ENCODE results near the gene AOPEP. TPM values are rescaled to one million over a fixed set of nuclear protein-coding genes. Genes with fewer than 3 reads are reported as not detected.

The AOPEP gene
- total RNA-seq, 1 donor from 2014 or later: 22.1 TPM

DNA sequence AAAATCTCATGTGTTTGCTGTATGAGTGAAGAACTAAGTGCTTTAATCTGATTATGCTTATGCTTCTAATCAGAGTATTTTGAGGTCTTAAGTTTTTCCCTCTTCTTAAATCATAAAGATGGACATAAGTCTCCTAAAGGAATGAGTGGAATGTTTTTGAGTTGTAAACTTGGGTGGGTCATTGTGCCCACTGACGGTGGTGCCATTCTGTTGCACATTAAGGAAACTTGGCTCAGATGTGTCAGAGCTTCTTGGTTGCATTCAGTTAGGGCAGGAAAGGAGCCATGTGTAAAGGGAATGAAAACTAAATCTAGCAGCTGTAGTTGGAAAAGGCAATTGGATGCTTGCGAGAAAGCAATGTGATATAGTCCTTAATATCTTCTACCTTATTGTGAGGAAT lies 334.4 kb downstream of the AOPEP start:
- H3K27me3 Mint-ChIP-seq (ENCODE audit: unreplicated experiment): peaks cover 1% of the 10 kb centered on the region
- H3K36me3 Mint-ChIP-seq (ENCODE audit: low read depth, unreplicated experiment): peaks cover 12% of the 10 kb centered on the region
- no peak overlapping the region for H3K27ac Mint-ChIP-seq (ENCODE audit: unreplicated experiment)
- no peak for DNase-seq (ENCODE audit: low spot score)
- H3K9me3 Mint-ChIP-seq (ENCODE audit: unreplicated experiment): no peaks in the 10 kb centered on the region
- peaks cover 14% of the 10 kb centered on the region for H3K4me1 Mint-ChIP-seq (ENCODE audit: unreplicated experiment)
- TF ChIP-seq CTCF (IDR thresholded peaks at IDR 0.05; ENCODE audit: unreplicated experiment): no peak
- H3K4me3 Mint-ChIP-seq (ENCODE audit: unreplicated experiment): no peak overlapping the region

DNA sequence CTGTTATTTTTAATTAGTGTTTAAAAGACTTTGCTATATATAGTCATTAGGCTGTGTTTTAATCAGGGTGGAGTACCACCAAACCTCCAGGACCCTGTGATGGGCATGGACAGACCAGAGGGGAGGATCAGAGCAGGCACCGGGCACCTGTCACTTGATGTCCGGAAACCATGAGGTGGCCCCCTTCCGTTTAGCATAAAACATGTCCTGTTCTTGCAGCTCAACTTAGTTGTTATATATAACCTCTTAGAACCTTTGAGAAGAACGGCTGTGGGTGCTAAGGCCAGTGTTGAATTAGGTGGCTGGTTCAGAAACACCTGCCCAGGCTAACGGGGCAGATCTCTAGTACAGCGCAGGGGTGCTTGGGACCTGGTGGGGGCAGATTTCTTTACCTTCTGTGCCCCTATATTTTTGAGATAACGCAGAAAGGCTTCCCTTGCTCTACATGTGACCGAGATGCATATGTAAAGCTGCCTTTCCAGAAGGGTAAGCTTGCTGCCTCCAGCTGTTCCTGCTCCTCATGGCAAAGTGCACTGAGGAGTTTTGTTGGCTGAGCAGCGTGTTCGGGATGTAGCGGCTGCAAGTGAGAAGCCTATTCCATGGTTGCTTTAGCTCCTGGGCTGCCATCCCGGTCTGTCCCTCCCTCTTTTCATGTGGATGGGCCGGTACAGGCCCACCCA lies 335.6 kb downstream of the AOPEP start:
- H3K9me3 Mint-ChIP-seq (ENCODE audit: unreplicated experiment): no peaks in the 10 kb centered on the region
- H3K27me3 Mint-ChIP-seq (ENCODE audit: unreplicated experiment): peaks cover 1% of the 10 kb centered on the region
- H3K27ac Mint-ChIP-seq (ENCODE audit: unreplicated experiment): no peak overlapping the region
- peaks cover 12% of the 10 kb centered on the region for H3K36me3 Mint-ChIP-seq (ENCODE audit: low read depth, unreplicated experiment)
- TF ChIP-seq CTCF (IDR thresholded peaks at IDR 0.05; ENCODE audit: unreplicated experiment): no peak
- H3K4me3 Mint-ChIP-seq (ENCODE audit: unreplicated experiment): no peak overlapping the region
- DNase-seq (ENCODE audit: low spot score): no peak
- H3K4me1 Mint-ChIP-seq (ENCODE audit: unreplicated experiment): peaks cover 9% of the 10 kb centered on the region

DNA sequence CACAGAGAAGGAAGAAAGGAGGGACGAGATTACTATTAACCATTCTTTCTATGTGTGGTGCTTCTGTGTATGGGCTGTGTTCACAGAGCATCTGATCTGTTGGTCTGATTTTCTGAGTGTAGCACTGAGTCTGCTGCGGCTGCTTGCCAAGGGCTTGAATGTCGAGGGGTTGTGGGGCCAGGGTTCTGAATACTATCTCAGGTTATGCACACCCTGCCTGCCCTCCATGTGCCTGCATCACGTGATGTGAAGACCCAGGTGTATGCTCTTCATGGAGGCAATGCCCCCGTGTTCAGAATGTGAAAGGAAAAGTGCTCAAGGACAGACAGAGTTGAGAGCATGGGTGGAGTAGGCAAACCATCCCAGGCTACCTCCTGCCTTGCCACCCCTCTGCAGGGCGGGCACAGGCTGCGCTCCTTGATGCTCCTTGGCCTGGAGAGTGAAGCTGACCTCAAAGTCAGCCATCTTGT lies 336.1 kb downstream of the AOPEP start:
- no peak for DNase-seq (ENCODE audit: low spot score)
- Mint-ChIP-seq H3K27me3 (ENCODE audit: unreplicated experiment) (peaks cover 1% of the 10 kb centered on the region), H3K9me3 (ENCODE audit: unreplicated experiment) (no peaks in the 10 kb centered on the region), H3K4me1 (ENCODE audit: unreplicated experiment) (peaks cover 8% of the 10 kb centered on the region), H3K27ac (ENCODE audit: unreplicated experiment) (no peak overlapping the region), H3K36me3 (ENCODE audit: low read depth, unreplicated experiment) (peaks cover 12% of the 10 kb centered on the region), H3K4me3 (ENCODE audit: unreplicated experiment) (no peak overlapping the region)
- TF ChIP-seq CTCF (IDR thresholded peaks at IDR 0.05; ENCODE audit: unreplicated experiment): no peak

GRCh38 chr9:95063300-95063699 lies 336.8 kb downstream of the AOPEP start:
- H3K27ac Mint-ChIP-seq (ENCODE audit: unreplicated experiment): no peak overlapping the region
- DNase-seq (ENCODE audit: low spot score): no peak
- peaks cover 6% of the 10 kb centered on the region for H3K4me1 Mint-ChIP-seq (ENCODE audit: unreplicated experiment)
- no peak for TF ChIP-seq CTCF (IDR thresholded peaks at IDR 0.05; ENCODE audit: unreplicated experiment)
- H3K27me3 Mint-ChIP-seq (ENCODE audit: unreplicated experiment): peaks cover 1% of the 10 kb centered on the region
- H3K36me3 Mint-ChIP-seq (ENCODE audit: low read depth, unreplicated experiment): peaks cover 12% of the 10 kb centered on the region
- H3K9me3 Mint-ChIP-seq (ENCODE audit: unreplicated experiment): no peaks in the 10 kb centered on the region
- H3K4me3 Mint-ChIP-seq (ENCODE audit: unreplicated experiment): no peak overlapping the region

DNA sequence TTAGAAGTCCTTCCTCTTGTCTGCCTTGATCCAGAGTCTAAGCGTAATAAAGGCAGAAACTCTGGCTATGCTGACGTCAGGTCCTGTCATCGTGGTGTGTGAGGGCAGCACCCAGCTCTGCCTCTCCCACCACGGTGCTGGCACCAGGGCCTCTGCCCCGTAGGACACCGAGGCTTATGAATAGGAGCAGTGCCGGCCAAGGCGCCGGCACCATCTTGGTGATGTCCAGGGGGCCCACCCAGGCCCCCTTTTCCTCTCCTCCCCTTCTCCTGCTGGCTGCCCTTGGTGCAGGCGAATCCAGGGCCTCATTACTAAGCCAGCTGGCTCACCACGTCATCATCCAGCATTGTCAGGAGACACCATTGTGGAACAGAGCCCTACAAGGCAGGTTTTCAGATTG lies 338.7 kb downstream of the AOPEP start:
- no peak overlapping the region for H3K4me3 Mint-ChIP-seq (ENCODE audit: unreplicated experiment)
- peaks cover 6% of the 10 kb centered on the region for H3K4me1 Mint-ChIP-seq (ENCODE audit: unreplicated experiment)
- no peaks in the 10 kb centered on the region for H3K9me3 Mint-ChIP-seq (ENCODE audit: unreplicated experiment)
- TF ChIP-seq CTCF (IDR thresholded peaks at IDR 0.05; ENCODE audit: unreplicated experiment): no peak
- no peak for DNase-seq (ENCODE audit: low spot score)
- no peak overlapping the region for H3K27ac Mint-ChIP-seq (ENCODE audit: unreplicated experiment)
- H3K36me3 Mint-ChIP-seq (ENCODE audit: low read depth, unreplicated experiment): peaks cover 12% of the 10 kb centered on the region
- H3K27me3 Mint-ChIP-seq (ENCODE audit: unreplicated experiment): peaks cover 3% of the 10 kb centered on the region
